ENCODE data around the gene PRRT1B.
A peak's percentile ranks its signal among the peaks of the same experiment; 100 is the strongest.
"Not testable (repeated sequence)": the region's sequence is repeated elsewhere in the genome, so short reads cannot be mapped to it uniquely, and the experiment has no call there.

PRRT1B gene

GRCh38 chr9:131545003-131545785 is at the start of gene PRRT1B:
TSS of gene PRRT1B (plus strand) at chr9:131545523. CDS start at chr9:131545616, 93 bp downstream.
- peak; percentile 47 for DNase-seq (ENCODE audit: low spot score)

GRCh38 chr9:131495785-131496184 is 49.5 kb upstream of the PRRT1B start:
- no peak for DNase-seq (ENCODE audit: low spot score)

- DNase-seq (ENCODE audit: low spot score) = no peak
Measured at GRCh38 chr9:131496844-131497405, 48.4 kb upstream of the PRRT1B start.

GRCh38 chr9:131499254-131499767 is 46.0 kb upstream of the PRRT1B start:
- DNase-seq (ENCODE audit: low spot score) = no peak

GRCh38 chr9:131500377-131500776 is 44.9 kb upstream of the PRRT1B start:
- no peak for DNase-seq (ENCODE audit: low spot score)

- DNase-seq (ENCODE audit: low spot score) = no peak
Measured at GRCh38 chr9:131500939-131501541, 44.3 kb upstream of the PRRT1B start.

- peak; percentile 92 for DNase-seq (ENCODE audit: low spot score)
Measured at GRCh38 chr9:131502781-131503625, 42.3 kb upstream of the PRRT1B start, which contains the start of gene POMT1. TSS of gene POMT1 (plus strand) at chr9:131502918. CDS start at chr9:131504219, 1,301 bp downstream.

GRCh38 chr9:131503626-131504465 is 41.5 kb upstream of the PRRT1B start:
- DNase-seq (ENCODE audit: low spot score) = peak; percentile 51

GRCh38 chr9:131505012-131505411 is 40.3 kb upstream of the PRRT1B start:
- no peak for DNase-seq (ENCODE audit: low spot score)

- DNase-seq (ENCODE audit: low spot score) = no peak
Measured at GRCh38 chr9:131511416-131511815, 33.9 kb upstream of the PRRT1B start.

GRCh38 chr9:131511880-131512279 is 33.4 kb upstream of the PRRT1B start:
- no peak for DNase-seq (ENCODE audit: low spot score)

- no peak for DNase-seq (ENCODE audit: low spot score)
Measured at GRCh38 chr9:131513177-131513576, 32.1 kb upstream of the PRRT1B start.

- DNase-seq (ENCODE audit: low spot score) = not testable (repeated sequence)
Measured at GRCh38 chr9:131515559-131516031, 29.7 kb upstream of the PRRT1B start.

- no peak for DNase-seq (ENCODE audit: low spot score)
Measured at GRCh38 chr9:131516100-131516499, 29.2 kb upstream of the PRRT1B start.

- DNase-seq (ENCODE audit: low spot score) = no peak
Measured at GRCh38 chr9:131516930-131517329, 28.4 kb upstream of the PRRT1B start.

GRCh38 chr9:131517761-131518190 is 27.5 kb upstream of the PRRT1B start:
- DNase-seq (ENCODE audit: low spot score) = no peak

GRCh38 chr9:131518553-131518952 is 26.8 kb upstream of the PRRT1B start:
- DNase-seq (ENCODE audit: low spot score) = no peak

GRCh38 chr9:131520503-131520902 is 24.8 kb upstream of the PRRT1B start:
- no peak for DNase-seq (ENCODE audit: low spot score)

GRCh38 chr9:131521203-131521602 is 24.1 kb upstream of the PRRT1B start:
- DNase-seq (ENCODE audit: low spot score) = no peak

GRCh38 chr9:131521822-131522221 is 23.5 kb upstream of the PRRT1B start:
- no peak for DNase-seq (ENCODE audit: low spot score)

Measured in ecto neural progenitor cell (in vitro differentiated cells).